ENCODE data around the gene RAB11FIP3.

Gene RAB11FIP3

DNA sequence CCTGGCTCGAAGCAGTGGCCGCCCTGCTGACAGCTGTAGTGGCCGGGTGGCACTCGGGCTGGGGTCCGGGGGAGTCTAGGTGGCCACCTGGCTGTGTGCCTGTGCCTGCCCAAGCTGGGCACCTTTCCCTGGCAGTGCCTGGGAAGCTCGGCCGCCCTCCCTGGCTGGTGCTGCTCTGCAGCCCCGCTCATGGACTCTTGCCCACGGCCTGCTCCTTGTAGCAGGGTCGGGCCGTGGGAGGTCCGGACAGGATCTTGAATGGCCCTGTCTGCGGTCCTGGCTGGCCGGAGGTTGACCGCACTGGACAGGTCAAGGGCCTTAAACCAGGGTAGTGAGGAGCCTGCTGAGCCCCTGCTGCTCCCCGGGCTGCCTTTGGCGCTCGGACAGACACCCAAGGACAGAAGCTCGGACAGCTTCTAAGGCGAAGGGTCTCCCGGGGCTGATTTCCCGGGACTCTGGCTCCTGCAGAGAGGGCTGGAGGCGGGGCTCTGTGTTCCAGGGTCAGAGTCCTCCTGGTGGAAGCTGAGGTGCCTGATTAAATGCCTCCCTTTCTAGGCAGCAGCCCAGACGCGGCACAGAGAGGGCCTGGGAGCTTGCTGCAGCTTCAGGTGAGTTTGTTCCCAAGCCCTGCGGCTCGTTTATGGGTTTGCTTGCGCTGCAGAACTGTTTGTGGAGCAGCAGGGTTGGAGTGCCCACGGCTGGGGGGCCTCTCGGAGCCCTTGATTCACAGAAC lies 108.1 kb downstream of the RAB11FIP3 start:
- no peak for DNase-seq (ENCODE audit: low spot score)

GRCh38 chr16:534135-534534 lies 108.7 kb downstream of the RAB11FIP3 start:
- DNase-seq (ENCODE audit: low spot score): no peak

- no peak for DNase-seq (ENCODE audit: low spot score)
These were observed 109.5 kb downstream of the RAB11FIP3 start for GRCh38 chr16:534856-535445.

DNA sequence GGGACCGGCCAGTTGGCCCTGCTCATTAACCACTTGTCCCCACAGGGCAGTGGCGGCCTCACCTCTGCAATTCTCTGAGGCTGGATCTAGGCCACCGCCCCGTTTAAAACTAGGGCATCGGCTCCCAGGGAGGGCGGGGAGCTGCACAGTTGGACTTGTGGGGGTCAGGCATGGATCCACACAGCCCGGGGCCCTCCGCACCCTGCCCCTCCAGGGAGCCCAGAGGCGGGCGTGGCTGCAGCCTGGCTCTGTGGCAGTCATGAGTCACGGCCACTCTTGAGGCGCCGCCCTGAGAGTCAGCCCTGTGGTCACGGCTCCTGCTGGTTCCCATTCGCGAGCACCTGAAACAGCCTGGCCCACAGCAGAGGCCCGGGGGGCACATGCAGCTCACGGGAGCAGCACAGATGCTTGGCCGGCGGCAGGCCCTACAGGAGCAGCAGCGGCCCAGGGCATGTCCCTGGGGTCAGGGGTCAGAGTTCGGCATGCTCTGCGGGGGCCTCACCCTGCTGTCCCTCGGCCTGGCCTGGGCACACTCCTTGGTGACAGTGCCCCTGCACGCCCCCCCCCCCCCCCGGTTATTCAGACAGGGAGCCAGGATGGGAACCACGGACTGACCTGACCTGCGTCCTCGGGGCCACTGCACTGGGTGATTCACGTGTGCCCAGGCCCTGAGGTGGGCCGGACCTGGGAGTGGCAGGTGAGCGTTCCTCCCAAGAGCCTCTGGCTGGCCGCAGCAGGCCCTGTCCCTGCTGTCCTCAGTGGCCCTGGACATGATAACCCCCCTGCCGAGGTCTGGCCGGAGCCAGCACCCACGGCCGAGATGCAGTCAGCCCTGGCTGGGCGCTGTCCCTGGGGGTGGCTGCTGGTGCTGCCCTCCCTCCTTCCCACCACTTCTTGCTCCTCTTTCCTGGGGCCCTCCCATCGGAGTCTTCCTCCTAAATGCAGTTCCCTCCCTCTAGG lies 110.3 kb downstream of the RAB11FIP3 start:
- no peak for DNase-seq (ENCODE audit: low spot score)

DNA sequence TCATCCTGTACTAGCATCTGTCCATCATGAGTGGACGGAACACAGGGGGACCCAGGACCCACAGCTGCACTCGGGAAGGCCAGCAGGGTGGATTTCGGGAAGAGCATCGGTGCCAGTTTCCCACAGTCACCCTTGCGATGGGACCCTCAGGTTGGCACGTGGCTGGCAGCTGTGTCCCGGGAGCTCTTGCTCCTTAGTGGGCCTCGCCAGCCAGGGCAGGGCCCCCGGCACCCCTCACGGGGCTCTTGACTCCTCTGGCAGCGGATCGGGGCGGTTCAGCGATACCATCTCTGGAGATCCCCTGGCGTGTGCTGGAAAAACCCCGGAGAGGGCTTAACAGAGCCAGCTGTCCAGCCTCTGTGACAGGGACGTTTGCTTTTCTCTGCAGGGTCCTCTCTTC lies 111.3 kb downstream of the RAB11FIP3 start:
- DNase-seq (ENCODE audit: low spot score): no peak

DNA sequence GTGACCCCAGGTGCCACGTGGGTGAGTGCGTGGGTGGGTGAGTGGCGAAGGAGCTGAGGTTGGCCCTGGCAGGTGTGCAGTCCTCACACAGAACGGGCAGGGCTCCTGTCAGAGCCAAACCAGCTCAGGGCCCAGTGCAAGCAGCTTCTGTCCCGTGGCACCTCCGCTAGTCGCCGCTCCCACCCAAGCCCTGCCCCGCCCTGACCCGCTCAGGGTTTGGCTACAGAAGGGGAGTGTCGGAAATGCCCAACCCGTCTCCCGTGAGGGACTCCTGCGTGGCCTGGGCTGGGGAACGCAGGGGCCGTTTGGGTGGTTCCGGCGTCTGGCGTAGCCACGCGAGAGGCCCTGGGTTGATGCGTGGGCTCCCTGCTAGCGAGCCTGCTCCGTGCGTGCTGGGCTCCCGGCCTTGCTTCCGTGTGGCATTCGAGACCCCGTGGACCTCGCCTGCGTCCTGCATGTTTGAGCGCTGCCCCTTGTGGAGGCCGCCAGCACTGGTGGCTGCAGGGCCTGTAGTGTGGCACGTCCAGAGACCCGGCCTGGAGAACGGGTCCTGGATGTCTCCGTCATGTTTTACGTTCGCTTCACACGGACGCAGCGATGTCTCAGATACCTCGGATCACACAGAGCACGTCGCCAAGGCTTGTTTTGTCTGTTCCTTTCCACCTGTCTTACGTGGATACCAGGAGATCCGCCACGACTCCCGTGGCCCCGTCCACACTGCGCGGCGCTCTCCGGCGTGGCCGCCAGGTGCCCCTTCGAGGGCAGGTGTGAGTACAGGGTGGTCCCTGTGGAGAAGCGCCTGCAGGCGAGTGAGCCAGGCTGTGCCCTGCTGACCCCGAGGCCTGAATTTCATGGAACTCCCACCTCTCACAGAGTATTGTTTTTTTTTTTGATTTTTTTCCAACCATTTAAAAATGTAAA lies 112.2 kb downstream of the RAB11FIP3 start:
- DNase-seq (ENCODE audit: low spot score): no peak

GRCh38 chr16:539901-540530 lies 114.6 kb downstream of the RAB11FIP3 start:
- no peak for DNase-seq (ENCODE audit: low spot score)

GRCh38 chr16:540645-541340 lies 115.3 kb downstream of the RAB11FIP3 start:
- no peak for DNase-seq (ENCODE audit: low spot score)

- DNase-seq (ENCODE audit: low spot score): no peak
These were observed 118.1 kb downstream of the RAB11FIP3 start for GRCh38 chr16:543301-544164.

- DNase-seq (ENCODE audit: low spot score): no peak
These were observed 119.1 kb downstream of the RAB11FIP3 start for GRCh38 chr16:544517-544916.

DNA sequence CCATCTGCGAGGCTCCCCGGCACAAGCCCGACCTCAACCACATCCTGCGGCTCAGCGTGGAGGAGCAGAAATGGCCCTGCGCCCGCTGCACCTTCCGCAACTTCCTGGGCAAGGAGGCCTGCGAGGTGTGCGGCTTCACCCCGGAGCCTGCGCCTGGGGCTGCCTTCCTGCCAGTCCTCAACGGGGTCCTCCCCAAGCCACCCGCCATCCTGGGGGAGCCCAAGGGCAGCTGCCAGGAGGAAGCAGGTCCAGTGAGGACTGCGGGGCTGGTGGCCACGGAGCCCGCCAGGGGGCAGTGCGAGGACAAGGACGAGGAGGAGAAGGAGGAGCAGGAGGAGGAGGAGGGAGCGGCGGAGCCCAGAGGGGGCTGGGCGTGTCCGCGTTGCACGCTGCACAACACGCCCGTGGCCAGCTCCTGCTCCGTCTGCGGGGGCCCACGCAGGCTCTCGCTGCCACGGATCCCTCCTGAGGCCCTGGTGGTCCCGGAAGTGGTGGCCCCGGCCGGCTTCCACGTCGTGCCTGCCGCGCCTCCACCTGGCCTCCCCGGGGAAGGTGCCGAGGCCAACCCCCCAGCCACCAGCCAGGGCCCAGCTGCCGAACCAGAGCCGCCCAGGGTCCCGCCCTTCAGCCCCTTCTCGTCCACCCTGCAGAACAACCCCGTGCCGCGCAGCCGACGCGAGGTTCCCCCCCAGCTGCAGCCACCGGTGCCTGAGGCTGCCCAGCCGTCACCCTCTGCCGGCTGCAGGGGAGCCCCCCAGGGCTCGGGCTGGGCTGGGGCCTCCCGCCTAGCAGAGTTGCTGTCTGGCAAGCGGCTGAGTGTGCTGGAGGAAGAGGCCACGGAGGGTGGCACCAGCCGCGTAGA lies 121.7 kb downstream of the RAB11FIP3 start:
- DNase-seq (ENCODE audit: low spot score): peak; percentile 79

DNA sequence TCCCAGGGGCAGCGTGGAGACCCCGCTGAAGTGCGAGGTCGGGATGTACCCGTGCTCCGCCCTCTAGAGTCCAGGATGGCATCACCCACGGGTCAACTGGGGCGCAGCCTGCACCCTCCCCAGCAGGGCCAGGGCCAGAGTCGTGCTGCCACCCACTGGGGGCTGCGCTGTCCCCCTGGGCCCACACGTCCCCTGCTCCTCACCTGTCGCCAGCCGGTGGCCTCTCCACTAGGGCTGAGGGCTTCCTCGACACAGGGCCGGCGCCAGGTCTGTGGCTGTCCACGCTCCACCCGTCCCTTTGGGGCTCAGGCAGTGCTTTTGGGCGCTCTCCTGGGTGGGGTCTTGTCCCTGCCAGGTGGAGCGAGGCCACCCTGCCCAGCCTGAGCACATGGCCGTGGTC lies 123.1 kb downstream of the RAB11FIP3 start:
- DNase-seq (ENCODE audit: low spot score): no peak

- DNase-seq (ENCODE audit: low spot score): no peak
These were observed 124.3 kb downstream of the RAB11FIP3 start for GRCh38 chr16:549544-550263.

GRCh38 chr16:551210-551609 lies 125.8 kb downstream of the RAB11FIP3 start:
- no peak for DNase-seq (ENCODE audit: low spot score)

DNA sequence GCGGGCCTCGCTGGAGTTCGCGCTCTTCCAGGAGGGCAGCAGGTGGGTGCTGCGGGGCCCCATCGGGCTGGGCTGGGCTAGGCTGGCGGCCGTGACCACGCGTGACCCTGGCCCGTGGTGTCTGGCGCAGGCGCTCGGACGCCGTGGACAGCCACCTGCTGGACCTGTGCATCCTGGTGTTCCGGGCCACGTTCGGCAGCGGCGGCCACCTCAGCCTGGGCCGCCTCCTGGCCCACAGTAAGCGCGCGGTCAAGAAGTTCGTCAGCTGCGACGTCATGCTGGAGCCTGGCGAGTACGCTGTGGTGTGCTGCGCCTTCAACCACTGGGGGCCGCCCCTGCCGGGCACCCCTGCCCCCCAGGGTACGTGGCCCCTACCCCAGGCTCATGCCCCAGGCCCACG lies 126.7 kb downstream of the RAB11FIP3 start:
- no peak for DNase-seq (ENCODE audit: low spot score)

DNA sequence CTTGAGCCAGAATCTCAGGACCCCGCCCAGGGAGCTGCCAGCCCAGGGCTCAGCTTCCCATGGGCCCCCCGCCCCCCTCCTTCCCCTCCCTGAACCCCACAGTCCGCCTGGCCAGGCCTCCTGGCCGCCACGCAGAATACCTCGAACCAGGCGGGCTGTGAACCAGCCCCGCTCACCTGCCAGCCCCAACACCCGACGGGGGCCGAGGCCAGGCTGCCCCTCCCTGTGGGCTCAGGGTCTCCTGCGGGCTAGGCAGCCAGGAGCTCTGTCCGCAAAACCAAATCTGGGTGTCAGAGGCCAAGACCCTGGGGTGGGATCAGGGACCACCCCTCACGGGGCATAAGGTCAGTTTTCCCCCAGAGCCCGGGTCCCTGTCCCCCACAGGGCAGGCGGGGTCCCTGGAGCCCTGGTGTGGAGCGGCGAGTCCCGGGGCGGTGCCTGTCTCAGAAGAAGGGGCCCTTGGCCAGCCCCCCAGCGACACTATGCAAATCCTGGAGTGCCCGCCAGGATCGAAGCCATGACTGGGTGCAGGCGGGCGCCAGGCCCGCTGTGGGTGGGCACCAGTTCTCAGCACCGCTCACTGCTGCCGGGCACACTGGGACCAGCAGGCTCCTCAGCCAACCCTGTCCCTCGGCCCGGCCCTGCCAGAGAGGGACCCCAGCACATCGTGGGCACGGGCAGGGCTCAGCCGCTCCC lies 128.3 kb downstream of the RAB11FIP3 start:
- DNase-seq (ENCODE audit: low spot score): no peak

DNA sequence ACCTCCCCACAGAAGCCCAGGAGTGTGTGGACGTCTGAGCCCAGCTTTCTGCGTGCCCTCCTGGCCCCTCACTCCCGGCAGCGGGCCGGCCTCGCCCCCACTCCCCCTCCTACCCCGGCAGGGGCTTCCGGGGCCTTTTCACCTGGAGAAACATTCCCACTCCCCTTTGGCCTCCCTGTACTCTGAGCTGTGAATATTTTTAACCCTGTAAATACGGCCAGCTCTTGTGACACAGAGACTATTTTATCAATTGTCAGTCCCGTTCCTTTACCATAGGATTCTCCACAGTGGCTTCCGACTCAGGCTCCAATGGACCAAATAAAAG lies 128.8 kb downstream of the RAB11FIP3 start:
- no peak for DNase-seq (ENCODE audit: low spot score)
